Measurements from ENCODE around the gene ADGRB3.

Gene ADGRB3

DNA sequence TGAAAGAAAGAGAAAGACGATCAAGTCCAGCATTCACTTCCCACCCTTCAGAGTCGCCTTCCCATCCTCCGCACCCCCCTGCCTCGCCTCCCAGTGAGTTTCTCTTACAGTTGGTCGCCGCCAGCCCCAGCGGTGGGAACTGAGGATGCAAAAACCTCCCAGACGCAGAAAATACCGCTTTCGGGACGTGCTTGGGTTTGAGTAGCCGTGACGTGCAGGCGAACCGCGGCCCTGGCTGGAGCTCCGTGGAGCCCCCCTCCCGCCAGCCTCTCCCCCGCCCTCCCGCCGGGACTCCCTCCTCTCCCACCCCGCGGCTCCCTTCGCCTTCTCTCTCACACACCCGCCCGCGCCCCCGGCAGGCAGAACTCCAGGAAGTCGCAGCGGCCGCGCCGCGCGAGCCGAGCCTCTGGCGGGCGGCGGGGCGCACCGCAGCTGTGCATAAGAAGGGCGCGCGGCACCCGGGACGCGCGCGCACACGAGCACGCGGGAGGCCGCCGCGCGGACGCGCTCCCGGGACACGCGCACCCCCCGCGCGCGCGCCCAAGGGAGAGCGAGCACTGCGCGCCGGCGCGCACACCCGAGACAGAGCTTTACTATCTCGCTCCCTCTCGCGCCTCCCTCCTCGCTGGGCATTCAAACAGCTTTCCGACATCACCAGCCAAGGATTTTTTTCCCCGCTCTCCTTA, at the start of gene ADGRB3:
TSS of gene ADGRB3 (plus strand) at position 557 of the 686 bp plus-strand sequence. CDS start 3,394 bp downstream, outside the sequence.
- peak; percentile 76 for ATAC-seq (ENCODE audit: low read depth)
- Mint-ChIP-seq H3K4me1 (peaks cover 18% of the 10 kb centered on the region), H3K9me3 (no peaks in the 10 kb centered on the region), H3K27me3 (peaks cover 12% of the 10 kb centered on the region), H3K27ac (no peak within 1 kb of the TSS), H3K4me3 (peak within 1 kb of the TSS; percentile 88), H3K36me3 (no peaks in the 10 kb centered on the region)
- DNase-seq (ENCODE audit: low spot score in 2 of 2), result peak; percentile 4 to 28

DNA sequence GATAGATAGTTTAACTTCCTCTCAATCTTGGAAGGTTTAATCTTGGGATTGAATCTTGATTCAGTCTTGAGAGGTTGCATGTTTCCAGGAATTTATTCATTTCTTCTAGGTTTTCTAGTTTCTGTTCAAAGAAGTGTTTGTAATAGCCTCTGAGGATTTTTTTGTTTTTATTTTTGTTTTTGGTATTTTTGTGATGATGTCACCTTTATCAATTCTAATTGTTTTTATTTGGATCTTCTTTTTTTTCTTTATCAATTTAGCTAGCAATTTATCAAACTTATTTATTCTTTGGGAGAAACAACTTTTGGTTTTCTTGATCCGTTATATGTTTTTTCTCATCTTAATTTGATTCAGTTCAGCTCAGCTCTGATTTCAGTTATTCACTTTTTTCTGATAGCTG, 41.5 kb upstream of the ADGRB3 start:
- H3K36me3 Mint-ChIP-seq, result no peaks in the 10 kb centered on the region
- H3K9me3 Mint-ChIP-seq, result peaks cover 13% of the 10 kb centered on the region
- no peak overlapping the region for H3K4me3 Mint-ChIP-seq
- ATAC-seq (ENCODE audit: low read depth) (no peak), DNase-seq (ENCODE audit: low spot score in 2 of 2) (no peak)
- H3K27ac Mint-ChIP-seq, result no peak overlapping the region
- no peaks in the 10 kb centered on the region for H3K4me1 Mint-ChIP-seq
- no peaks in the 10 kb centered on the region for H3K27me3 Mint-ChIP-seq

DNA sequence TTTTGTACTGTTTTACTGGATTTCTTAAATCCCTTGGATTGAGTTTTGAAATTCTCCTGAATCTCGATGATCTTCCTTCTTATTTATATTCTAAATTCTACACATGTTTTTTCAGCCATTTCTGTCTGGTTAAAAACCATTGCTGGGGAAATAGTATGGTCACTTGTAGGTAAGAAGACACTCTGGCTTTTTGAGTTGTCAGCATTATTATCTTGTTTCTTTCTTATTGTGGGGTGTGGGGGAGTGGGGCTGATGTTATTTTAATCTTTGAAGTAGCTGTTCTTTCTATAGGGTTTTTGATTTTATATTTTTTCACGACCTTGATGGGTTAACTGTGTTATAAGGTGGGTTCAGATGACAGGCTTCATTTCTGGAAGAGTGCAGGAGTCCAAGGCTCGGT, 37.4 kb upstream of the ADGRB3 start:
- ATAC-seq (ENCODE audit: low read depth) (no peak), DNase-seq (ENCODE audit: low spot score in 2 of 2) (no peak)
- Mint-ChIP-seq H3K4me3 (no peak overlapping the region), H3K36me3 (no peaks in the 10 kb centered on the region), H3K4me1 (no peaks in the 10 kb centered on the region), H3K27me3 (no peaks in the 10 kb centered on the region), H3K9me3 (peaks cover 3% of the 10 kb centered on the region), H3K27ac (no peak overlapping the region)

DNA sequence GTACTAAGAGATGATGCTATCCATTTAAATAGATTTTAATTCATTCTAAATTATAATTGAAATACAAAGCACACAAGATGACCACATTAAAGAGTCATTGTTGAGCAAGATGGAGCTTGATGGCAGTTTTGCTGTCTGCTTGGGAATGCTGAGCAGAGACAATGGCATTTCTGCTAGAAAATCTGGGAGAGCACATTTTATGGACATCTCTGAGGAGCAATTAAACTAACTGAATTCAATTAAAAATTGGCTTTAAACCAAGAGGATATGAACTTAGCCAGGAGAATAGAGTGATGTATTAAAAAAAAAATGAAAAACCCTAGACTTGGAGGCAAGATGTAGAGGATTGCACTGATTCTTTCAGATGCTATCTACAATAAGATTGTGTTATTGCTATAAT, 19.1 kb upstream of the ADGRB3 start:
- Mint-ChIP-seq H3K27ac (no peak overlapping the region), H3K36me3 (no peaks in the 10 kb centered on the region), H3K4me3 (no peak overlapping the region), H3K27me3 (no peaks in the 10 kb centered on the region), H3K9me3 (no peaks in the 10 kb centered on the region), H3K4me1 (no peaks in the 10 kb centered on the region)
- no peak for ATAC-seq (ENCODE audit: low read depth)
- DNase-seq (ENCODE audit: low spot score in 2 of 2), result no peak

- Mint-ChIP-seq H3K27me3 (peaks cover 6% of the 10 kb centered on the region), H3K4me3 (no peak overlapping the region), H3K4me1 (no peaks in the 10 kb centered on the region), H3K9me3 (peaks cover 3% of the 10 kb centered on the region), H3K27ac (no peak overlapping the region), H3K36me3 (peaks cover 1% of the 10 kb centered on the region)
- ATAC-seq (ENCODE audit: low read depth), result no peak
- DNase-seq (ENCODE audit: low spot score in 2 of 2), result no peak
These were observed 9.1 kb upstream of the ADGRB3 start for GRCh38 chr6:68625998-68626397.

GRCh38 chr6:68628161-68628560, 6.9 kb upstream of the ADGRB3 start:
- Mint-ChIP-seq H3K27me3 (peaks cover 6% of the 10 kb centered on the region), H3K36me3 (peaks cover 1% of the 10 kb centered on the region), H3K27ac (no peak overlapping the region), H3K4me3 (no peak overlapping the region), H3K9me3 (peaks cover 3% of the 10 kb centered on the region), H3K4me1 (no peaks in the 10 kb centered on the region)
- ATAC-seq (ENCODE audit: low read depth), result no peak
- no peak for DNase-seq (ENCODE audit: low spot score in 2 of 2)

GRCh38 chr6:68632734-68633133, 2.3 kb upstream of the ADGRB3 start:
- H3K36me3 Mint-ChIP-seq, result peaks cover 1% of the 10 kb centered on the region
- peaks cover 18% of the 10 kb centered on the region for H3K4me1 Mint-ChIP-seq
- H3K4me3 Mint-ChIP-seq, result no peak overlapping the region
- peaks cover 11% of the 10 kb centered on the region for H3K27me3 Mint-ChIP-seq
- H3K9me3 Mint-ChIP-seq, result peaks cover 3% of the 10 kb centered on the region
- no peak overlapping the region for H3K27ac Mint-ChIP-seq
- DNase-seq (ENCODE audit: low spot score in 2 of 2) (no peak), ATAC-seq (ENCODE audit: low read depth) (no peak)

DNA sequence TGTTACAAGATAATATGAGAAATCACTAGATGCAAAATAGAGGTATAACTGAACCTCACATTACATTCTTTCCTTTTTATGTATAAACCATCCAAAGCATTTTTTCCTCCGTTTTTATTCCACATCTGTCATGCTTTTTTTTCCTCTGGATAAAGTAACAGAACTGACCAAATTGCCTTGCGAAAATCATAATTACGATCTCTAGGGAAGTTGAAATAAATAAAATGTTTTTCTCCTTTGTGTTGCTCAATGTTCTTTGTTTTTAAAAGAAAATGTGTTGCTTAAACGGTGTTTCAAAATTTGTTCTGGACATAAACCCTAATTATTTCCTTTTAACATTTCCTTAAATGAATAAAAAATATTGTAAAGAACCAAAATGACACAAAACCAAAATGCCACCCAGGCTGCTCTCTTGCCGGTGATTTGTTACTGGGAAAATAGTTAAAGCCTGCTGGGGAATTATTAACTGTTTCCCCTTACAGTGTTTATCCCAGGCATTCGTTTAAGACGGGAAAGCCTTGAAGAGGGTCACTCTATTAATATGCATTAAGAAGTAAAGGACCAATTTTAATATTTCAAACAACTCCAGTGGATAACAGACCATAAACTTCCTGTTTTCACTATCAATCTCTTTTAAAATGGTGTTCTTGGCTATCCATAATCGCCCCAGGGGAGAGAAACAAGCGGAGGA, 1.7 kb upstream of the ADGRB3 start:
- ATAC-seq (ENCODE audit: low read depth), result no peak
- Mint-ChIP-seq H3K36me3 (peaks cover 1% of the 10 kb centered on the region), H3K27me3 (peaks cover 11% of the 10 kb centered on the region), H3K4me3 (no peak overlapping the region), H3K27ac (no peak overlapping the region), H3K4me1 (peaks cover 18% of the 10 kb centered on the region), H3K9me3 (peaks cover 3% of the 10 kb centered on the region)
- no peak for DNase-seq (ENCODE audit: low spot score in 2 of 2)

DNA sequence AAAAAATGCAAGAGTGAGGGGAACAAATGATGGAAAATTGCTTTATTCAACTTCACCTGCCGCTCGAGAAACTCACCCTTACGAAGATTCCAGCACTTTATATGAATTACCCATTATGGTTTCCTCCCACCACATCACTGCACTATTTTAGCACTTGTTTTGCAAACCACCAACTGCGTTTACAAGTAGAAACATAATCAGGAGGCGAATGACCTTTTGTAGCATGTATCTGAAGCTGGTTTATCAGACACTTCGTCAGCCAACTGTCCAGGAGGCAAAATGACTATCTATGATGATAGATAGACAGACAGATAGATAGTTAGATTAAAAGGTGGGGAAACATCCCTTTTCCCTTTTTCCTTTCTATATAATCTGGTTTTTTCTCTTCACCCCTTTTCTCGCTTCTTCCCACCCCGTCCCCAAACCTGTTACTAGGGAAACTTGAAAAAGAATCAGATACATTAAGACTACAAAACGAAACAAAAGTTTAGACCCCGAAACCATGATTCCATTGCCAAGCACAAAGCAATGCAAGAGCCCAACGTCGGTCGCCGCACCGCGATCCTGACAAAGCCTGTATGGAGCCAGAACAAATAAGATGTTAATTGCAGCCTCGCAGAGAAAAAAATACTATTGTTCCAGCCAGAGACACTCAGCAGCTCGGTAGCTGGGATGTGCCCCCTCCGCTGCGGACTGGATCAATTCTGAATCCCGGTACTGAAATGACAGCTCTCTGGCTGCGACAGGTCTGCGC, 933 bp upstream of the ADGRB3 start:
- H3K9me3 Mint-ChIP-seq, result no peaks in the 10 kb centered on the region
- ATAC-seq (ENCODE audit: low read depth), result peak; percentile 18
- peak overlapping the region; percentile 76 for H3K4me3 Mint-ChIP-seq
- no peak overlapping the region for H3K27ac Mint-ChIP-seq
- peaks cover 18% of the 10 kb centered on the region for H3K4me1 Mint-ChIP-seq
- no peaks in the 10 kb centered on the region for H3K36me3 Mint-ChIP-seq
- DNase-seq (ENCODE audit: low spot score in 2 of 2), result no peak
- H3K27me3 Mint-ChIP-seq, result peaks cover 11% of the 10 kb centered on the region

- H3K9me3 Mint-ChIP-seq, result no peaks in the 10 kb centered on the region
- no peaks in the 10 kb centered on the region for H3K36me3 Mint-ChIP-seq
- ATAC-seq (ENCODE audit: low read depth), result peak; percentile 7
- DNase-seq (ENCODE audit: low spot score in 2 of 2), result no peak
- H3K4me3 Mint-ChIP-seq, result peak overlapping the region; percentile 88
- H3K27ac Mint-ChIP-seq, result no peak overlapping the region
- H3K4me1 Mint-ChIP-seq, result peaks cover 20% of the 10 kb centered on the region
- peaks cover 15% of the 10 kb centered on the region for H3K27me3 Mint-ChIP-seq
These were observed 277 bp downstream of the ADGRB3 start for GRCh38 chr6:68635412-68635705.

- H3K4me3 Mint-ChIP-seq, result peak overlapping the region; percentile 88
- no peak for ATAC-seq (ENCODE audit: low read depth)
These were observed 828 bp downstream of the ADGRB3 start for GRCh38 chr6:68635706-68636513.

DNA sequence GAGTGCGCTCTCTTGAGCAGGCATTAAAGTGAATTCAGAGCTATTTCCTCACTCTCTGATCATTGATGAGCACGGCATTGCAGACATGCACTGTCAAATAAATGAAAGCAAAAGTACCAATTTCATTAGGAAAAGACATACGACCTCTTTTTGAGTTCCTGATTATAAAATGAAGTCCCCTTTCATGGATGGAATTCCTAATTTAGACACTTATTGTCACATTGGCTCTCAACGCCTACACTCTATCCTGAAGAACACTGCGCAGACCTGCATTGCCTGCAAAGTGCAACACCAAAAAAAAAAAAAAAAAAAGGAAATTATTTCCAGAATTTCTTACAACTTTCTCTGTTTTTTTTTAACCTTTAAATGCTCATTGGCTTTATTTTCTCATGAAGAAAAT, 1.6 kb downstream of the ADGRB3 start:
- H3K27ac Mint-ChIP-seq, result no peak overlapping the region
- DNase-seq (ENCODE audit: low spot score in 2 of 2) (no peak), ATAC-seq (ENCODE audit: low read depth) (no peak)
- H3K4me3 Mint-ChIP-seq, result no peak overlapping the region
- peaks cover 18% of the 10 kb centered on the region for H3K27me3 Mint-ChIP-seq
- H3K36me3 Mint-ChIP-seq, result no peaks in the 10 kb centered on the region
- peaks cover 23% of the 10 kb centered on the region for H3K4me1 Mint-ChIP-seq
- H3K9me3 Mint-ChIP-seq, result no peaks in the 10 kb centered on the region

More at GRCh38 chr6:68635706-68636513, 828 bp downstream of the ADGRB3 start:
- peaks cover 23% of the 10 kb centered on the region for H3K4me1 Mint-ChIP-seq
- H3K9me3 Mint-ChIP-seq, result no peaks in the 10 kb centered on the region
- DNase-seq (ENCODE audit: low spot score in 2 of 2), result no peak
- H3K27me3 Mint-ChIP-seq, result peaks cover 18% of the 10 kb centered on the region
- H3K27ac Mint-ChIP-seq, result no peak overlapping the region
- no peaks in the 10 kb centered on the region for H3K36me3 Mint-ChIP-seq

DNA sequence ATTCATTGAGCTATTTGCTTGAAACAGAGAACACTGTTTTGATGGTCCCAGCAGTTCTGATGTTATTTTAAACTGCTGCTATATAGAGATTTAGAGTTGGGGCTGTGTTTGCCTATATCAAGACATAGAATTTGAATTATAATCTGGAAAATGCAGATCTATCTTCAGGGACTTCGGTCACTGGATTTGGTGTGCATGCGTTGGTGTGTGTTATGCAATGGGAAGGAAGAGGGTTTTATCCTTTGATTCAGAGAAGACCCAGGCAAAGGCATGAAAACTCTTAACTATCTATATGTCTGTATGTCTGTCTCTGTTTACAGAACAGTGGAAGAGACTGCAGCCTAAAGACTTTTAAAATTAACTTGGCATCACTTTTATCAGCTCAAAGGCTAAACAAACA, 2.0 kb downstream of the ADGRB3 start:
- DNase-seq (ENCODE audit: low spot score in 2 of 2) (no peak), ATAC-seq (ENCODE audit: low read depth) (no peak)
- H3K27me3 Mint-ChIP-seq, result peaks cover 18% of the 10 kb centered on the region
- no peak overlapping the region for H3K4me3 Mint-ChIP-seq
- no peaks in the 10 kb centered on the region for H3K9me3 Mint-ChIP-seq
- peaks cover 23% of the 10 kb centered on the region for H3K4me1 Mint-ChIP-seq
- no peak overlapping the region for H3K27ac Mint-ChIP-seq
- no peaks in the 10 kb centered on the region for H3K36me3 Mint-ChIP-seq

- no peaks in the 10 kb centered on the region for H3K9me3 Mint-ChIP-seq
- DNase-seq (ENCODE audit: low spot score in 2 of 2) (no peak), ATAC-seq (ENCODE audit: low read depth) (no peak)
- H3K36me3 Mint-ChIP-seq, result no peaks in the 10 kb centered on the region
- H3K27ac Mint-ChIP-seq, result no peak overlapping the region
- no peak overlapping the region for H3K4me3 Mint-ChIP-seq
- peaks cover 18% of the 10 kb centered on the region for H3K27me3 Mint-ChIP-seq
- peaks cover 23% of the 10 kb centered on the region for H3K4me1 Mint-ChIP-seq
These were observed 2.7 kb downstream of the ADGRB3 start for GRCh38 chr6:68637782-68638181.
